Colonic mucosa (tissue), 4 donors: ENCODE measurements around the gene TMEM178B. TPM values are rescaled to one million over a fixed set of nuclear protein-coding genes. Genes with fewer than 3 reads are reported as not detected.

Source experiments
- DNase-seq: peaks from one replicate; pipeline ENCODE4 v3.0.0-alpha.2; 2020
- H3K27ac ChIP-seq: fragments of 200-600 bp; one replicate; pipeline ENCODE4 v1.8.0; 2021
- H3K27me3 ChIP-seq: fragments of 200-600 bp; one replicate; pipeline ENCODE4 v1.8.0; 2021
- H3K36me3 ChIP-seq: fragments of 200-600 bp; one replicate; pipeline ENCODE4 v1.8.0; 2021
- H3K4me1 ChIP-seq: fragments of 200-600 bp; one replicate; pipeline ENCODE4 v1.8.0; 2021; ENCODE audit warnings: mild to moderate bottlenecking
- H3K4me3 ChIP-seq: fragments of 200-600 bp; one replicate; pipeline ENCODE4 v1.8.0; 2021
- H3K9ac ChIP-seq, 2 donors: one replicate each; pipeline ENCODE4 v1.7.0; 2013; ENCODE audit warnings: control low read depth in 2 of 2, low read depth in 2 of 2, low read length in 2 of 2
- H3K9me3 ChIP-seq: fragments of 200-600 bp; one replicate; pipeline ENCODE4 v1.8.0; 2021
- CTCF ChIP-seq: fragments of 200-600 bp; IDR thresholded peaks from one replicate; pipeline ENCODE4 v1.8.0; 2022; ENCODE audit warnings: antibody characterized with exemption, mild to moderate bottlenecking
- intact Hi-C: fragments of 100-400 bp; cut with DNase I; formaldehyde crosslinking; loops from one replicate; pipeline ENCODE4 v1.14.1; 2022
- total RNA-seq, 2 donors: library from RNA; stranded (reverse); fragmentation: NEBNext Ultra II Directional in 1 of 2; extraction: Animal tissue kit (Norgen Biotek cat#: 25700) in 1 of 2; gene quantifications; one replicate each; pipeline ENCODE4 v1.2.1, GENCODE V29; 2021
- donor health status: healthy.
- donor health status: DM: no; HTN: no; CAD: no.
- donor health status: DM: no; HTN: no; CAD: no.

Gene TMEM178B
- total RNA-seq, 2 donors from 2014 or later, result 0.17 to 1.1 TPM

DNA sequence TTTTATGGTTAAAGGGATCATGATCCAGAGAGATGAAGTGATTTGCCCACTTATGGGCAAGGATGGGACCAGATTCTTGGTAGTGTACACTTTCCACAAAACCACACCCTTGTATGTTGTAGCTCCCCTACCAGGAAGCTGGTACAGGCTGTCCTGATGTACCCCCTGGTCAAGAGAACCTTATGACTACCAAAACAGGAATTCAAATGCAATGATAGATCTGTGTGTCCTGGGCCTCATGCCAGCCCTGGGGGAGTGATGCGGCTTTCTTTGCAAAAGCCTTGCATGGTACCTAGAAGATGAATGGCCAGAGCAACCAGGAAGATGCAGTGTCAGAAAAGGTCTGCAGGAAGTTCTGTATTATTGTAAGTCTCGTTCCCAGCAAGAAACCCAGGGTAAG is 382.4 kb downstream of the TMEM178B start:
- Histone ChIP-seq H3K4me3 (no peak overlapping the region), H3K4me1 (no peaks in the 10 kb centered on the region), H3K9me3 (no peaks in the 10 kb centered on the region), H3K36me3 (no peaks in the 10 kb centered on the region), H3K27ac (no peak overlapping the region), H3K27me3 (no peaks in the 10 kb centered on the region), H3K9ac (no peak overlapping the region)
- no peak for DNase-seq
- no peak for TF ChIP-seq CTCF
- intact Hi-C loops, result no loop called here

DNA sequence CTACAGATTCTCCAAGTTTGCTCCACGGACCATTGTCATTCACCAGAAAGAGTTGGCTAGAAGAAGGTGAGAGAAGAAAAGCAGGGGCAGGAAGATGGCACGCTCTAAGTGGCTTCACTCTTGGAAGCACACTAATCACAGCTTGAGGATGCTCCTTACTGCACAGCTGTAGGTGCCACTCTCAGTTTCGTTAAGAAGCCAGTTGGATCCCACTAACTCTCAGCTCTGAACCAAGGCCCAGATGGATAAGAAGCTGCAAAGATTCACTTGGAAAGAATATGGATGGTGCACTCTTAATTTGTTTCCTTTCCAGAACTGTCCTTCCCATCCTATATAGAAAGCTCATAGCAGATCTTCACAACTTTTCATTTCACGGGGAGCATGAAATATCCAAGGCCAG is 382.8 kb downstream of the TMEM178B start:
- Histone ChIP-seq H3K9me3 (no peaks in the 10 kb centered on the region), H3K36me3 (no peaks in the 10 kb centered on the region), H3K27me3 (no peaks in the 10 kb centered on the region), H3K4me1 (no peaks in the 10 kb centered on the region), H3K4me3 (no peak overlapping the region), H3K27ac (no peak overlapping the region), H3K9ac (no peak overlapping the region)
- no peak for DNase-seq
- TF ChIP-seq CTCF, result no peak
- intact Hi-C loops, result no loop called here

DNA sequence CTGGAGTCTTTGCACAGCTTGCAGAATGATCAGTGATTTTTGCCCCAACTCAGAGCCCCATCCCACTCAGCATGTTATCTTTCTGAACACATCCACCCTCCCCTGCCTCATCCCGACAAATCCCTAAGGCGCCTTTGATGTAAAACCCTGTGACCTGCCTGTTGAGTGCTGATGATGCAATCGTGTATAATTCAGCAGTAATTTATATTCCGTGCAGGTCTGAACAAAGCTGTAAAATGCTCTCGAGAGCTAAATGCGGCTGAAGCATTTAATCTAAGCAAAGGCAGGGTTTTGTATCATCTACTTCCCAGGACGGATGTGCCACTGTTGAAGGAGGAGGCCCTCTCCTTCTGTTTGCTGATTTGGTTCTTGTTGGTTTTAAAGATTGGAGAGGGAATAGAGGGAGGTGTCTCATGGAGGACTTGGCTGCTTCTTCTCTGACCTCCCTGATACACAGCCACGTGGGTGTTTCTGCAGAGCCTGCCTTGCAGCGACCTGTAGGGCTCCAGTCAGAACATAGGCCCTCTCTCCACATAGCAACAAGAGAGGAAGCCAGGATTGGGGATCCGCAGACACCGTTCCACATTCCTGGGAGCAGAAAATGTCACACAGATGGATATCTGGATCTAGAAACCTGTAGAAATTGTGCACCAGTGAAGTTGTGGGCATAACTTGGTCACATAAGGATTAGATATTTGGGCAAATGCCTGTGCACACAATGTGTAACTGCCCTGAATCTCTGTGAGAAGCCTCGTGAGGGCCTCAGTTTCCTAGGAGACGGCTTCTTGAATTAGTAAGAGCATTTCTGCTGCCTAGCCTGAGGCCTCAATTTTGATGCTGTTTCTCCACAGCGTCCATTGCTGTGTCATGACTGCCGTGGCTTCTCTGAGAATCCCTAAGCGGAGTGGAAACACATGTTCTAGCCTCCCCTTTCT is 387.2 kb downstream of the TMEM178B start:
- no peak overlapping the region for H3K4me3 ChIP-seq
- H3K36me3 ChIP-seq, result no peaks in the 10 kb centered on the region
- no peak overlapping the region for H3K27ac ChIP-seq
- H3K9ac ChIP-seq, result no peak overlapping the region
- H3K9me3 ChIP-seq, result no peaks in the 10 kb centered on the region
- no peak for TF ChIP-seq CTCF
- no peaks in the 10 kb centered on the region for H3K27me3 ChIP-seq
- H3K4me1 ChIP-seq, result no peaks in the 10 kb centered on the region
- intact Hi-C loops, result no loop called here
- no peak for DNase-seq

GRCh38 chr7:141461924-141462323 is 388.1 kb downstream of the TMEM178B start:
- no peak for TF ChIP-seq CTCF
- no peaks in the 10 kb centered on the region for H3K36me3 ChIP-seq
- intact Hi-C loops, result no loop called here

DNA sequence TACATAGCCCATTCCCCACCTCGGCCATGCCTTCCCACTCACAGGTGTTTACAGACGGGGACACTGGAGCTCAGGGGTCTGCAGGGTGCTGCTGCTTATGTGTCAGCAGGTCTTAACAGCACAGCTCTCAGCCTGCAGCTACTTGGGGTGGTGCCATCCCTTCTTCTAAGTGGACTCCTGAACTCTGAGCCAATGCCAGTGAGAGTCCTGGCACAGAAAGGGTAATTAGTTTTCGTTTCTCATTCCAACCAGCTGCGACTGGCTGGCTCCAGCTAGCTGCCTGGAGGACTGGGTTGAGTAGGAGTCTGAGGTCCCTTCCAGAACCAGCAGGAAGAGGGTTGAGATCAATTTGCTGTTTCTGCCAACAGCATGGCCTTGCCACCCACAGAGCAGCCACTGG is 389.1 kb downstream of the TMEM178B start:
- Histone ChIP-seq H3K4me1 (no peaks in the 10 kb centered on the region), H3K9ac (no peak overlapping the region), H3K4me3 (no peak overlapping the region), H3K36me3 (no peaks in the 10 kb centered on the region), H3K27me3 (no peaks in the 10 kb centered on the region), H3K9me3 (no peaks in the 10 kb centered on the region), H3K27ac (no peak overlapping the region)
- TF ChIP-seq CTCF, result no peak
- DNase-seq, result no peak
- intact Hi-C loops, result no loop called here

More at GRCh38 chr7:141461924-141462323, 388.1 kb downstream of the TMEM178B start:
- Histone ChIP-seq H3K4me1 (no peaks in the 10 kb centered on the region), H3K27me3 (no peaks in the 10 kb centered on the region), H3K4me3 (no peak overlapping the region), H3K27ac (no peak overlapping the region), H3K9ac (no peak overlapping the region), H3K9me3 (no peaks in the 10 kb centered on the region)
- no peak for DNase-seq
